HFF-Myc (cell line): ENCODE measurements around the gene DLGAP1.
A peak's percentile ranks its signal among the peaks of the same experiment; 100 is the strongest.

Experiments used
- DNase-seq: peaks from one replicate; pipeline ENCODE4 v3.0.0-alpha.2; 2011; ENCODE audit warnings: low read depth; ENCODE audit errors: extremely low read depth
- H3K4me3 ChIP-seq: replicated peaks from 2 replicates; pipeline ENCODE4 v1.5.1; 2011; ENCODE audit warnings: low read depth, mild to moderate bottlenecking, control low read depth, low read length
- CTCF ChIP-seq: IDR thresholded peaks from 2 replicates; pipeline ENCODE4 v1.5.1; 2012; ENCODE audit warnings: mild to moderate bottlenecking, low read depth, low read length, control low read depth; ENCODE audit errors: missing control alignments

Gene DLGAP1

GRCh38 chr18:3485153-3486149 lies 969.7 kb downstream of the DLGAP1 start:
- no peak overlapping the region for H3K4me3 ChIP-seq
- no peak for TF ChIP-seq CTCF
- DNase-seq, result no peak

- DNase-seq, result no peak
- no peak overlapping the region for H3K4me3 ChIP-seq
- no peak for TF ChIP-seq CTCF
These were observed 972.8 kb downstream of the DLGAP1 start for GRCh38 chr18:3482258-3482657.

- peak; percentile 58 for TF ChIP-seq CTCF
- DNase-seq, result no peak
- H3K4me3 ChIP-seq, result no peak overlapping the region
These were observed 973.4 kb downstream of the DLGAP1 start for GRCh38 chr18:3481696-3482210.

- no peak for DNase-seq
- TF ChIP-seq CTCF, result no peak
- H3K4me3 ChIP-seq, result no peak overlapping the region
These were observed 974.1 kb downstream of the DLGAP1 start for GRCh38 chr18:3480827-3481573.

GRCh38 chr18:3479978-3480509 lies 975.1 kb downstream of the DLGAP1 start:
- no peak for TF ChIP-seq CTCF
- DNase-seq, result no peak
- no peak overlapping the region for H3K4me3 ChIP-seq

- no peak for DNase-seq
- no peak for TF ChIP-seq CTCF
- H3K4me3 ChIP-seq, result no peak overlapping the region
These were observed 976.7 kb downstream of the DLGAP1 start for GRCh38 chr18:3478262-3478978.
